H9 (cell line): ENCODE results near the gene CFAP73. TPM values are rescaled to one million over a fixed set of nuclear protein-coding genes. Genes with fewer than 3 reads are reported as not detected.

ENCODE experiments used
- DNase-seq: peaks from one replicate; pipeline ENCODE4 v3.0.0-alpha.2; 2017
- H2AFZ ChIP-seq: one replicate; pipeline ENCODE4 v1.6.1; 2013; ENCODE audit warnings: mild to moderate bottlenecking, low read length, control low read depth, moderate library complexity
- H2AK5ac ChIP-seq: 2 replicates; pipeline ENCODE4 v1.6.1; 2013; ENCODE audit warnings: low read length, control low read depth, mixed read lengths; ENCODE audit not compliant: insufficient read length
- H2BK120ac ChIP-seq: one replicate; pipeline ENCODE4 v1.6.1; 2013; ENCODE audit warnings: low read depth, mild to moderate bottlenecking, low read length, control low read depth, inconsistent platforms; ENCODE audit not compliant: poor library complexity, severe bottlenecking
- H2BK12ac ChIP-seq: 2 replicates; pipeline ENCODE4 v1.6.1; 2013; ENCODE audit warnings: low read length, control low read depth, mixed read lengths, low read depth; ENCODE audit not compliant: insufficient read length
- H2BK15ac ChIP-seq: 2 replicates; pipeline ENCODE4 v1.6.1; 2013; ENCODE audit warnings: low read depth, low read length, control low read depth
- H2BK20ac ChIP-seq: one replicate; pipeline ENCODE4 v1.6.1; 2013; ENCODE audit warnings: low read depth, mild to moderate bottlenecking, low read length, control low read depth, inconsistent platforms; ENCODE audit not compliant: poor library complexity, severe bottlenecking
- H2BK5ac ChIP-seq: 2 replicates; pipeline ENCODE4 v1.6.1; 2013; ENCODE audit warnings: low read length, control low read depth, mixed read lengths; ENCODE audit not compliant: insufficient read length
- H3K14ac ChIP-seq: 2 replicates; pipeline ENCODE4 v1.6.1; 2013; ENCODE audit warnings: low read length, control low read depth; ENCODE audit not compliant: insufficient read depth
- H3K18ac ChIP-seq: 2 replicates; pipeline ENCODE4 v1.6.1; 2013; ENCODE audit warnings: low read depth, mild to moderate bottlenecking, mixed read lengths, low read length, control low read depth; ENCODE audit not compliant: insufficient read length
- H3K23ac ChIP-seq: 2 replicates; pipeline ENCODE4 v1.6.1; 2013; ENCODE audit warnings: low read length, control low read depth, mixed read lengths, low read depth; ENCODE audit not compliant: insufficient read length
- H3K23me2 ChIP-seq: 2 replicates; pipeline ENCODE4 v1.6.1; 2013; ENCODE audit warnings: low read depth, mild to moderate bottlenecking, mixed read lengths, low read length, control low read depth; ENCODE audit not compliant: insufficient read length, poor library complexity, severe bottlenecking
- H3K27ac ChIP-seq: 2 replicates; pipeline ENCODE4 v1.5.1; 2013; ENCODE audit warnings: low read length, control low read depth, mixed read lengths, low read depth; ENCODE audit not compliant: insufficient read length
- H3K27me3 ChIP-seq: 2 replicates; pipeline ENCODE4 v1.6.1; 2013; ENCODE audit warnings: low read length, control low read depth, inconsistent platforms; ENCODE audit not compliant: insufficient read depth
- H3K4ac ChIP-seq: 2 replicates; pipeline ENCODE4 v1.6.1; 2013; ENCODE audit warnings: low read depth, mild to moderate bottlenecking, control low read depth, inconsistent platforms, low read length, moderate library complexity
- H3K4me1 ChIP-seq: 2 replicates; pipeline ENCODE4 v1.6.1; 2013; ENCODE audit warnings: low read length, control low read depth, inconsistent platforms; ENCODE audit not compliant: insufficient read depth
- H3K4me2 ChIP-seq: 2 replicates; pipeline ENCODE4 v1.6.1; 2013; ENCODE audit warnings: low read length, control low read depth, mixed read lengths; ENCODE audit not compliant: insufficient read length, insufficient read depth
- H3K56ac ChIP-seq: 2 replicates; pipeline ENCODE4 v1.6.1; 2013; ENCODE audit warnings: low read depth, mild to moderate bottlenecking, mixed read lengths, low read length, control low read depth; ENCODE audit not compliant: insufficient read length
- H3K79me1 ChIP-seq: 2 replicates; pipeline ENCODE4 v1.6.1; 2013; ENCODE audit warnings: low read depth, mild to moderate bottlenecking, moderate library complexity, low read length, control low read depth, inconsistent platforms; ENCODE audit not compliant: insufficient read depth, poor library complexity, severe bottlenecking
- H3K79me2 ChIP-seq: 2 replicates; pipeline ENCODE4 v1.6.1; 2013; ENCODE audit warnings: low read length, control low read depth, inconsistent platforms; ENCODE audit not compliant: insufficient read depth
- H3K9ac ChIP-seq: 2 replicates; pipeline ENCODE4 v1.6.1; 2013; ENCODE audit warnings: low read length, control low read depth, mixed read lengths; ENCODE audit not compliant: insufficient read length; ENCODE audit errors: extremely low read depth
- H3K9me3 ChIP-seq: one replicate; pipeline ENCODE4 v1.6.1; 2013; ENCODE audit warnings: low read depth, low read length, inconsistent platforms; ENCODE audit not compliant: control insufficient read depth
- H3T11ph ChIP-seq: one replicate; pipeline ENCODE4 v1.6.1; 2013; ENCODE audit warnings: mild to moderate bottlenecking, low read length, control low read depth, inconsistent platforms
- H4K20me1 ChIP-seq: one replicate; pipeline ENCODE4 v1.6.1; 2013; ENCODE audit not compliant: control insufficient read depth, insufficient read length, insufficient read depth
- H4K5ac ChIP-seq: 2 replicates; pipeline ENCODE4 v1.6.1; 2013; ENCODE audit warnings: low read depth, mild to moderate bottlenecking, mixed read lengths, low read length, control low read depth; ENCODE audit not compliant: insufficient read length
- H4K8ac ChIP-seq: replicated peaks from 2 replicates; pipeline ENCODE4 v1.6.1; 2013; ENCODE audit warnings: low read length, control low read depth, mixed read lengths, low read depth; ENCODE audit not compliant: insufficient read length
- H4K91ac ChIP-seq: 2 replicates; pipeline ENCODE4 v1.6.1; 2013; ENCODE audit warnings: low read depth, mild to moderate bottlenecking, moderate library complexity, mixed read lengths, low read length, control low read depth; ENCODE audit not compliant: insufficient read length
- H3K27ac Mint-ChIP-seq, 3 experiments: 2 replicates in 2 of 3; 3 replicates in 1 of 3; pipeline ENCODE4 v1.8.0; 2020 to 2021; ENCODE audit warnings: mixed read lengths in 3 of 3, mild to moderate bottlenecking in 1 of 3, moderate library complexity in 1 of 3
- H3K27me3 Mint-ChIP-seq: 2 replicates; pipeline ENCODE4 v1.8.0; 2021; ENCODE audit warnings: low read depth, mild to moderate bottlenecking, moderate library complexity, mixed read lengths
- H3K36me3 Mint-ChIP-seq, 3 experiments: 2 replicates in 2 of 3; 3 replicates in 1 of 3; pipeline ENCODE4 v1.8.0; 2020 to 2021; ENCODE audit warnings: low read depth in 3 of 3, mixed read lengths in 3 of 3; ENCODE audit not compliant: insufficient read depth in 1 of 3
- H3K4me1 Mint-ChIP-seq, 2 experiments: 2 replicates each; pipeline ENCODE4 v1.8.0; 2020; ENCODE audit warnings: mixed read lengths in 2 of 2
- H3K4me3 Mint-ChIP-seq, 2 experiments: 2 replicates in 1 of 2; 3 replicates in 1 of 2; pipeline ENCODE4 v1.8.0; 2020 to 2021; ENCODE audit warnings: mild to moderate bottlenecking in 2 of 2, mixed read lengths in 2 of 2, moderate library complexity in 1 of 2
- H3K9me3 Mint-ChIP-seq, 2 experiments: 2 replicates in 1 of 2; 3 replicates in 1 of 2; pipeline ENCODE4 v1.8.0; 2020; ENCODE audit warnings: mild to moderate bottlenecking in 2 of 2, mixed read lengths in 2 of 2, moderate library complexity in 1 of 2
- CTCF ChIP-seq: fragments of 200-600 bp; sonication (generic); conservative IDR thresholded peaks from 3 replicates; pipeline ENCODE4 v1.8.0; 2021; ENCODE audit warnings: antibody characterized with exemption, mild to moderate bottlenecking
- WGBS: extraction: QIAGEN DNeasy Blood & Tissue Kit; methylation state at CpG from one replicate; pipeline ENCODE4 v1.1.7; 2013; ENCODE audit warnings: missing lambda C conversion rate, low lambda C conversion rate, mixed read lengths; ENCODE audit not compliant: insufficient read length; ENCODE audit errors: extremely low coverage; 5-methylcytosine and 5-hydroxymethylcytosine counted together
- total RNA-seq: library from RNA; stranded (reverse); gene quantifications from 2 replicates; pipeline ENCODE4 v1.2.1, GENCODE V29; 2021

CFAP73 gene
- total RNA-seq, 1 experiment from 2014 or later: not detected

- H3K27ac Mint-ChIP-seq: no peak overlapping the region
- TF ChIP-seq CTCF: no peak
- no peak overlapping the region for H2AK5ac ChIP-seq
- WGBS: no CpG with 5 or more reads among the region's 7 CpGs
- no peak overlapping the region for H3K4me2 ChIP-seq
- H2AFZ ChIP-seq: no peak overlapping the region
- no peak overlapping the region for H2BK120ac ChIP-seq
- H3K4ac ChIP-seq: no peak overlapping the region
- no peaks in the 10 kb centered on the region for H3K4me1 ChIP-seq
- no peaks in the 10 kb centered on the region for H3K9me3 ChIP-seq
- no peaks in the 10 kb centered on the region for H3K27me3 ChIP-seq
- H3K27me3 Mint-ChIP-seq: peaks cover 18% of the 10 kb centered on the region
- no peak overlapping the region for H3K18ac ChIP-seq
- no peak overlapping the region for H3K4me3 Mint-ChIP-seq
- H3T11ph ChIP-seq: no peak overlapping the region
- H3K56ac ChIP-seq: no peak overlapping the region
- no peaks in the 10 kb centered on the region for H3K9me3 Mint-ChIP-seq
- H3K9ac ChIP-seq: no peak overlapping the region
- no peak overlapping the region for H3K27ac ChIP-seq
- H4K91ac ChIP-seq: no peak overlapping the region
- H2BK15ac ChIP-seq: no peak overlapping the region
- H4K20me1 ChIP-seq: no peaks in the 10 kb centered on the region
- no peak overlapping the region for H2BK20ac ChIP-seq
- H4K8ac ChIP-seq: no peak overlapping the region
- H3K4me1 Mint-ChIP-seq: peaks cover 11 to 22% of the 10 kb centered on the region in 2 experiments
- no peak overlapping the region for H3K14ac ChIP-seq
- no peak overlapping the region for H2BK5ac ChIP-seq
- peaks cover 3% of the 10 kb centered on the region for H3K23me2 ChIP-seq
- DNase-seq: no peak
- H3K79me2 ChIP-seq: no peaks in the 10 kb centered on the region
- no peak overlapping the region for H3K23ac ChIP-seq
- H4K5ac ChIP-seq: no peak overlapping the region
- no peak overlapping the region for H2BK12ac ChIP-seq
- peaks cover 18 to 67% (median 61%) of the 10 kb centered on the region in 3 experiments for H3K36me3 Mint-ChIP-seq
- H3K79me1 ChIP-seq: no peaks in the 10 kb centered on the region
These were observed 10.4 kb downstream of the CFAP73 start for GRCh38 chr12:113159937-113160336.
